Astrocyte (in vitro differentiated cells and primary cell): ENCODE results near the gene TMEM59. TPM values are rescaled to one million over a fixed set of nuclear protein-coding genes. Genes with fewer than 3 reads are reported as not detected.
A peak's percentile ranks its signal among the peaks of the same experiment; 100 is the strongest.

Experiments
- DNase-seq: peaks from one replicate; pipeline ENCODE4 v3.0.0-alpha.2; 2010; ENCODE audit warnings: low read depth
- FAIRE-seq: peaks from 2 replicates; lab custom pipeline; 2011; peaks lifted over from hg19 to GRCh38; lab: Jason Lieb, UNC
- H2AFZ ChIP-seq: 2 replicates; pipeline ENCODE4 v1.6.0; 2012; ENCODE audit warnings: low read depth, low read length, inconsistent platforms
- H3K27ac ChIP-seq: 2 replicates; pipeline ENCODE4 v1.5.1; 2011; ENCODE audit warnings: low read depth, low read length, inconsistent platforms
- H3K27me3 ChIP-seq: 2 replicates; pipeline ENCODE4 v1.6.0; 2011; ENCODE audit warnings: low read length, inconsistent platforms; ENCODE audit not compliant: insufficient read depth
- H3K36me3 ChIP-seq: 2 replicates; pipeline ENCODE4 v1.5.1; 2011; ENCODE audit warnings: low read length, inconsistent platforms; ENCODE audit not compliant: insufficient read depth
- H3K4me1 ChIP-seq: 2 replicates; pipeline ENCODE4 v1.5.1; 2011; ENCODE audit warnings: low read length, inconsistent platforms; ENCODE audit not compliant: insufficient read depth
- H3K4me2 ChIP-seq: 2 replicates; pipeline ENCODE4 v1.6.0; 2012; ENCODE audit warnings: low read length, inconsistent platforms
- H3K4me3 ChIP-seq: 2 replicates; pipeline ENCODE4 v1.5.1; 2011; ENCODE audit warnings: low read depth, mild to moderate bottlenecking, low read length, inconsistent platforms; ENCODE audit not compliant: insufficient read depth
- H3K79me2 ChIP-seq: 2 replicates; pipeline ENCODE4 v1.6.0; 2012; ENCODE audit warnings: mild to moderate bottlenecking, low read length, inconsistent platforms; ENCODE audit not compliant: insufficient read depth
- H3K9ac ChIP-seq: 2 replicates; pipeline ENCODE4 v1.6.0; 2012; ENCODE audit warnings: mild to moderate bottlenecking, low read length, inconsistent platforms
- H3K9me3 ChIP-seq: 2 replicates; pipeline ENCODE4 v1.5.1; 2012; ENCODE audit warnings: low read depth, mild to moderate bottlenecking, low read length, inconsistent platforms; ENCODE audit not compliant: insufficient read depth
- H4K20me1 ChIP-seq: 2 replicates; pipeline ENCODE4 v1.6.0; 2012; ENCODE audit warnings: low read length, inconsistent platforms; ENCODE audit not compliant: insufficient read depth
- H3K27ac Mint-ChIP-seq: one replicate; pipeline ENCODE4 v1.8.0; 2021; ENCODE audit warnings: mild to moderate bottlenecking, mixed read lengths; ENCODE audit not compliant: unreplicated experiment
- H3K27me3 Mint-ChIP-seq: one replicate; pipeline ENCODE4 v1.8.0; 2021; ENCODE audit warnings: low read depth, mixed read lengths; ENCODE audit not compliant: unreplicated experiment
- H3K36me3 Mint-ChIP-seq: one replicate; pipeline ENCODE4 v1.8.0; 2021; ENCODE audit warnings: low read depth, mixed read lengths; ENCODE audit not compliant: unreplicated experiment
- H3K4me1 Mint-ChIP-seq: one replicate; pipeline ENCODE4 v1.8.0; 2021; ENCODE audit warnings: low read depth, mixed read lengths; ENCODE audit not compliant: unreplicated experiment
- H3K4me3 Mint-ChIP-seq: one replicate; pipeline ENCODE4 v1.8.0; 2021; ENCODE audit warnings: mild to moderate bottlenecking, moderate library complexity, mixed read lengths; ENCODE audit not compliant: unreplicated experiment
- H3K9me3 Mint-ChIP-seq: one replicate; pipeline ENCODE4 v1.8.0; 2021; ENCODE audit warnings: mild to moderate bottlenecking, mixed read lengths; ENCODE audit not compliant: unreplicated experiment
- EZH2 ChIP-seq: IDR thresholded peaks from 2 replicates; pipeline ENCODE4 v1.6.1; 2012; ENCODE audit warnings: mild to moderate bottlenecking, low read length, inconsistent platforms; ENCODE audit not compliant: insufficient read depth
- total RNA-seq: library from RNA; stranded (reverse); gene quantifications from 2 replicates; pipeline ENCODE4 v1.2.1, GENCODE V29; 2021
- TF ChIP-seq, protein P1 (sequence below): IDR thresholded peaks from 2 replicates; pipeline ENCODE4 v1.5.1; 2011; ENCODE audit warnings: low read depth, mild to moderate bottlenecking, inconsistent platforms, low read length, moderate library complexity; ENCODE audit not compliant: insufficient read depth

TMEM59 gene
- total RNA-seq, 1 donor from 2014 or later, result 315 TPM

DNA sequence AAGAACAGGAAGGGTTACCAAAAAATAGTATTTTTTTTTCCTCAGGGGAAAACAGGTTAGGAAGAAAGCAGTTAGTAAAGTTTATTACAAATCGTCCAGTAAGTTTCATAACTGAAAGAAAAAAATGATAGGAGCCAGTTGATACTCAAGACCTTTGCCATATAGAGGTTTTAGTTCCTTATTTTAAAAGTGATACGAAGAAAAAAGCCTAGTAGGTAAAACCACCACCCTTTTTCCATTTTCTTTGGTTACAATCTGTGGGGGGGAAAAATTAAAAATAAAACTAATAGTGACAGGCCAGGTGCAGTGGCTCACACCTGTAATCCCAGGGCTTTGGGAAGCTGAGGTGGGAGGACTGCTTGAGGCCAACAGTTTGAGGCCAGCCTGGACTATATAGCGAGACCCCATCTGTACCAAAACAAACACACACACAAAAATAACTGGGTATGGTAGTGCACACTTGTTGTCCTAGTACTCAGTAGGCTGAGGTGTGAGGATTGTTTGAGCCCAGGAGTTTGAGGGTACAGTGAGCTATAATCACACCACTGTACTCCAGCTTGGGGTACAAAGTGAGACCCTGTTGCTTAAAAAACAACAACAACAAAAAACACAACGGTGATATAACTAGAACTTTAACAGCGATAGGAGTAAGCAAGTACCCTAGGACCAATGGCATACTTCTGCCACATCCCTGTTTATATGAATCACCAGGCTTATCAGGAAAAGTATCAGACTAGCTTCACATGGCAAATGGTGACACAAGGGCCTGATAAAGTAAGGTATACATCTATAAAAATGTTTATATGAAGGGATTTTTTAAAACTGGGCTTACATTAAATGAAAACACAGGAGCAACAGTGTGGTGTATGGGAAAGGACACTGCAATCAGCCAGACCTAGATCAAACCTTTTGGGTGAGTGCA is 5.4 kb downstream of the TMEM59 start:
- H3K4me1 ChIP-seq, result peaks cover 18% of the 10 kb centered on the region
- no peaks in the 10 kb centered on the region for H3K27me3 Mint-ChIP-seq
- peaks cover 72% of the 10 kb centered on the region for H3K79me2 ChIP-seq
- no peaks in the 10 kb centered on the region for H3K27me3 ChIP-seq
- H2AFZ ChIP-seq, result no peak overlapping the region
- peaks cover 30% of the 10 kb centered on the region for H4K20me1 ChIP-seq
- no peaks in the 10 kb centered on the region for H3K9me3 ChIP-seq
- H3K4me3 ChIP-seq, result no peak overlapping the region
- peaks cover 12% of the 10 kb centered on the region for H3K4me1 Mint-ChIP-seq
- peaks cover 5% of the 10 kb centered on the region for H3K36me3 ChIP-seq
- peak overlapping the region; percentile 50 for H3K4me2 ChIP-seq
- H3K27ac Mint-ChIP-seq, result no peak overlapping the region
- H3K4me3 Mint-ChIP-seq, result no peak overlapping the region
- FAIRE-seq, result no peak
- no peak for TF ChIP-seq EZH2
- TF ChIP-seq, protein P1, sequence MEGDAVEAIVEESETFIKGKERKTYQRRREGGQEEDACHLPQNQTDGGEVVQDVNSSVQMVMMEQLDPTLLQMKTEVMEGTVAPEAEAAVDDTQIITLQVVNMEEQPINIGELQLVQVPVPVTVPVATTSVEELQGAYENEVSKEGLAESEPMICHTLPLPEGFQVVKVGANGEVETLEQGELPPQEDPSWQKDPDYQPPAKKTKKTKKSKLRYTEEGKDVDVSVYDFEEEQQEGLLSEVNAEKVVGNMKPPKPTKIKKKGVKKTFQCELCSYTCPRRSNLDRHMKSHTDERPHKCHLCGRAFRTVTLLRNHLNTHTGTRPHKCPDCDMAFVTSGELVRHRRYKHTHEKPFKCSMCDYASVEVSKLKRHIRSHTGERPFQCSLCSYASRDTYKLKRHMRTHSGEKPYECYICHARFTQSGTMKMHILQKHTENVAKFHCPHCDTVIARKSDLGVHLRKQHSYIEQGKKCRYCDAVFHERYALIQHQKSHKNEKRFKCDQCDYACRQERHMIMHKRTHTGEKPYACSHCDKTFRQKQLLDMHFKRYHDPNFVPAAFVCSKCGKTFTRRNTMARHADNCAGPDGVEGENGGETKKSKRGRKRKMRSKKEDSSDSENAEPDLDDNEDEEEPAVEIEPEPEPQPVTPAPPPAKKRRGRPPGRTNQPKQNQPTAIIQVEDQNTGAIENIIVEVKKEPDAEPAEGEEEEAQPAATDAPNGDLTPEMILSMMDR, result no peak
- peak; percentile 17 for DNase-seq
- H3K27ac ChIP-seq, result no peak overlapping the region
- H3K36me3 Mint-ChIP-seq, result no peaks in the 10 kb centered on the region
- H3K9me3 Mint-ChIP-seq, result no peaks in the 10 kb centered on the region
- no peak overlapping the region for H3K9ac ChIP-seq

DNA sequence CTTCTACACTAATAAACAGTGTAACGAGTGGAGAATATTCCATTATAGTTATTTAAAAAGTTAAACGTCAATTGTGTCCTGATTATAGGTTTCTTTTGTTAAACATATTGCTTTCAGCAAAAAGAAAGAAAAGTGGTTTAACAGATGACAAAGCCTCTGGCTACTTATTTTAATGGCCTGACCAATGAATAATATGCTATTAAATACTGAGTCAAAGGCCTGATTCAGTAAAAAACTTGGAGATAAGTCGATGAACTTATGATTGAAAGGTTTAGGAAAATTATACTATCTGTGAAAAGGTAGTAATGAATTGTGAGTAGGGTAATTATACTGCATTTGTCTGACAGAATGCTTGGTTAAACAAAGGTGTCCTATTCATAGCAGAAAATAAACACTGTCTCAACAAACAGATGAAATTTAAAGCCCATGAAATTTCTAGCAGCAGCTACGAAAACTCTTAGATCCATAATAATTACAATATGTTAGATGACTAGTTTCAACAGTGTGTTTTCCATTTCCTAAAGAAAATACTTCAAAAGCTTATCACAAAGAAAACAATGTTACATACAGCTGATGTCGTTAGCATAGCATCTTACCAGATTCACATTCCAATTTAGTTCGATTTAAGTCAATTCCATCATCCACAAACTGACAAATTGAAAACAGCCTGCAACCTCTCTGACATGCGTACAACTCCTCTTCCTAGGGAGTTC is 6.2 kb downstream of the TMEM59 start:
- peaks cover 15% of the 10 kb centered on the region for H3K4me1 ChIP-seq
- H3K79me2 ChIP-seq, result peaks cover 63% of the 10 kb centered on the region
- H3K9ac ChIP-seq, result no peak overlapping the region
- H2AFZ ChIP-seq, result no peak overlapping the region
- Mint-ChIP-seq H3K4me1 (peaks cover 12% of the 10 kb centered on the region), H3K27me3 (no peaks in the 10 kb centered on the region), H3K36me3 (no peaks in the 10 kb centered on the region), H3K9me3 (no peaks in the 10 kb centered on the region), H3K27ac (no peak overlapping the region), H3K4me3 (no peak overlapping the region)
- peaks cover 30% of the 10 kb centered on the region for H4K20me1 ChIP-seq
- DNase-seq, result no peak
- H3K36me3 ChIP-seq, result peaks cover 8% of the 10 kb centered on the region
- TF ChIP-seq, protein P1, result no peak
- no peak for TF ChIP-seq EZH2
- peak; percentile 20 for FAIRE-seq
- peak overlapping the region; percentile 50 for H3K4me2 ChIP-seq
- no peaks in the 10 kb centered on the region for H3K27me3 ChIP-seq
- no peaks in the 10 kb centered on the region for H3K9me3 ChIP-seq
- H3K4me3 ChIP-seq, result no peak overlapping the region
- no peak overlapping the region for H3K27ac ChIP-seq
